Effector memory CD4-positive, alpha-beta T cell (primary cell): ENCODE results near the gene NPTXR.

ENCODE experiments used
- DNase-seq, 3 donors: peaks; one replicate each; pipeline ENCODE4 v3.0.0-alpha.2; 2020
- H3K27ac ChIP-seq: 2 replicates; pipeline ENCODE4 v1.7.0; 2013; ENCODE audit warnings: mild to moderate bottlenecking, low read length, moderate library complexity; ENCODE audit not compliant: insufficient read depth, poor library complexity, severe bottlenecking
- H3K27me3 ChIP-seq: replicated peaks from 2 replicates; pipeline ENCODE4 v1.7.0; 2013; ENCODE audit warnings: mild to moderate bottlenecking, low read length; ENCODE audit not compliant: insufficient read depth, control insufficient read depth, poor library complexity, severe bottlenecking
- H3K36me3 ChIP-seq: 2 replicates; pipeline ENCODE4 v1.7.0; 2013; ENCODE audit warnings: mild to moderate bottlenecking, low read length, moderate library complexity; ENCODE audit not compliant: control insufficient read depth, insufficient read depth
- H3K4me1 ChIP-seq: 2 replicates; pipeline ENCODE4 v1.7.0; 2013; ENCODE audit warnings: low read length, mild to moderate bottlenecking; ENCODE audit not compliant: control insufficient read depth, insufficient read depth, poor library complexity, severe bottlenecking
- H3K4me3 ChIP-seq: 2 replicates; pipeline ENCODE4 v1.7.0; 2013; ENCODE audit warnings: low read length, low read depth, mild to moderate bottlenecking; ENCODE audit not compliant: insufficient read depth, poor library complexity, severe bottlenecking
- H3K9me3 ChIP-seq: 2 replicates; pipeline ENCODE4 v1.7.0; 2013; ENCODE audit warnings: mild to moderate bottlenecking, low read length, moderate library complexity; ENCODE audit not compliant: control insufficient read depth

The NPTXR gene

GRCh38 chr22:38831166-38831945 is 12.5 kb downstream of the NPTXR start:
- no peak overlapping the region for H3K27ac ChIP-seq
- no peaks in the 10 kb centered on the region for H3K36me3 ChIP-seq
- no peak overlapping the region for H3K4me3 ChIP-seq
- H3K9me3 ChIP-seq = no peaks in the 10 kb centered on the region
- H3K4me1 ChIP-seq = no peaks in the 10 kb centered on the region
- DNase-seq = no peak
- H3K27me3 ChIP-seq = no peaks in the 10 kb centered on the region

DNA sequence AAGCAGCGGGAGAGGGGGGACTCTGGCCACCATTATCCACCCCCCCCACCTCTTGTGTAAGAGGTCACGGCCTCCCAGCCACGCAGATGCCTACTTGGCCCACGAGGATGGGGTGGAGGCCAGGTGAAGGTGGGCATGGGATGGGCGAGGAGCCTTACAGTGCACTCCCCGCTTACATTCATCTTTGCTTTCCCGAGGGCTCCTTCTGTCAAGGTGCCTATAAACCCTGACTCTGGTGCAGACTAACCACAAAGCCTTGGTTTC is 13.1 kb downstream of the NPTXR start:
- Histone ChIP-seq H3K4me1 (no peaks in the 10 kb centered on the region), H3K27me3 (no peaks in the 10 kb centered on the region)
- no peak for DNase-seq

GRCh38 chr22:38830026-38830844 is 13.6 kb downstream of the NPTXR start:
- no peaks in the 10 kb centered on the region for H3K27me3 ChIP-seq
- no peak for DNase-seq
- no peaks in the 10 kb centered on the region for H3K9me3 ChIP-seq
- H3K4me3 ChIP-seq = no peak overlapping the region
- H3K36me3 ChIP-seq = no peaks in the 10 kb centered on the region
- no peak overlapping the region for H3K27ac ChIP-seq
- no peaks in the 10 kb centered on the region for H3K4me1 ChIP-seq

More for the DNA sequence above, 13.1 kb downstream of the NPTXR start:
- no peaks in the 10 kb centered on the region for H3K36me3 ChIP-seq
- H3K27ac ChIP-seq = no peak overlapping the region
- H3K9me3 ChIP-seq = no peaks in the 10 kb centered on the region
- no peak overlapping the region for H3K4me3 ChIP-seq

GRCh38 chr22:38829485-38829884 is 14.3 kb downstream of the NPTXR start:
- Histone ChIP-seq H3K36me3 (no peaks in the 10 kb centered on the region), H3K27ac (no peak overlapping the region), H3K4me3 (no peak overlapping the region), H3K4me1 (no peaks in the 10 kb centered on the region), H3K9me3 (no peaks in the 10 kb centered on the region), H3K27me3 (no peaks in the 10 kb centered on the region)
- DNase-seq = no peak

- Histone ChIP-seq H3K36me3 (no peaks in the 10 kb centered on the region), H3K9me3 (no peaks in the 10 kb centered on the region), H3K4me3 (no peak overlapping the region), H3K27ac (no peak overlapping the region), H3K4me1 (no peaks in the 10 kb centered on the region), H3K27me3 (no peaks in the 10 kb centered on the region)
- DNase-seq = no peak
Measured at GRCh38 chr22:38828616-38829205, 15.1 kb downstream of the NPTXR start.

GRCh38 chr22:38828191-38828590 is 15.6 kb downstream of the NPTXR start:
- no peaks in the 10 kb centered on the region for H3K4me1 ChIP-seq
- H3K27me3 ChIP-seq = no peaks in the 10 kb centered on the region
- no peaks in the 10 kb centered on the region for H3K36me3 ChIP-seq
- H3K4me3 ChIP-seq = no peak overlapping the region
- no peaks in the 10 kb centered on the region for H3K9me3 ChIP-seq
- DNase-seq = no peak
- no peak overlapping the region for H3K27ac ChIP-seq

- H3K36me3 ChIP-seq = no peaks in the 10 kb centered on the region
- H3K27me3 ChIP-seq = no peaks in the 10 kb centered on the region
- H3K9me3 ChIP-seq = no peaks in the 10 kb centered on the region
- DNase-seq = no peak
- H3K4me1 ChIP-seq = no peaks in the 10 kb centered on the region
- no peak overlapping the region for H3K4me3 ChIP-seq
- H3K27ac ChIP-seq = no peak overlapping the region
Measured at GRCh38 chr22:38827510-38827909, 16.3 kb downstream of the NPTXR start.

- H3K36me3 ChIP-seq = no peaks in the 10 kb centered on the region
- no peak overlapping the region for H3K4me3 ChIP-seq
- no peaks in the 10 kb centered on the region for H3K27me3 ChIP-seq
- no peak overlapping the region for H3K27ac ChIP-seq
- H3K4me1 ChIP-seq = no peaks in the 10 kb centered on the region
- no peak for DNase-seq
- no peaks in the 10 kb centered on the region for H3K9me3 ChIP-seq
Measured at GRCh38 chr22:38826801-38827200, 17.0 kb downstream of the NPTXR start.

GRCh38 chr22:38826386-38826785 is 17.4 kb downstream of the NPTXR start:
- no peak overlapping the region for H3K4me3 ChIP-seq
- H3K4me1 ChIP-seq = no peaks in the 10 kb centered on the region
- H3K36me3 ChIP-seq = no peaks in the 10 kb centered on the region
- no peak overlapping the region for H3K27ac ChIP-seq
- DNase-seq = no peak
- H3K27me3 ChIP-seq = no peaks in the 10 kb centered on the region
- H3K9me3 ChIP-seq = no peaks in the 10 kb centered on the region

GRCh38 chr22:38824585-38824984 is 19.2 kb downstream of the NPTXR start:
- no peaks in the 10 kb centered on the region for H3K9me3 ChIP-seq
- H3K36me3 ChIP-seq = no peaks in the 10 kb centered on the region
- H3K4me3 ChIP-seq = no peak overlapping the region
- H3K27ac ChIP-seq = no peak overlapping the region
- no peaks in the 10 kb centered on the region for H3K4me1 ChIP-seq
- peak in 1 of 3 donors; percentile 8 for DNase-seq
- H3K27me3 ChIP-seq = no peaks in the 10 kb centered on the region
